ENCODE measurements around the gene SSX2IP.
"Not testable (repeated sequence)": the region's sequence is repeated elsewhere in the genome, so short reads cannot be mapped to it uniquely, and the experiment has no call there.

SSX2IP gene

DNA sequence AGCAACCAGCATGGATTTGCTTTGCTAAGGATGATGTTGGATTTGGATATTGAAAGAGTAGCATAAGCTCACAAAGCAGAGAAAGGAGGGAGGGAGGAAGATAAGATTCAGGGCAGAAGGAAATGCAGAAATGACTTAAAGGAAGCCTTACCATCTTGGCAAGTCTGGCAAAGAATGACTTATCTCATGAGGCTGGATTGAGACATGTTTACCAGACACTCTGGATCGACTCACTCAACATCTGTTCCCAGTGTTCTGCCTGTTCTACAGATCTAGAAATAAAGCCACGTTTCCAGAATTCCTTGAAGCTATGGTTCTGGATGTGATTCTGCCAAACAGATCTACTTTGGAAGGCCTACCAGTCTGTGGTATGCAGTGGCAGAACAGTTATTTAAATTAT lies 77.2 kb downstream of the SSX2IP start:
- DNase-seq, result no peak

GRCh38 chr1:84611796-84612195 lies 78.5 kb downstream of the SSX2IP start:
- no peak for DNase-seq

DNA sequence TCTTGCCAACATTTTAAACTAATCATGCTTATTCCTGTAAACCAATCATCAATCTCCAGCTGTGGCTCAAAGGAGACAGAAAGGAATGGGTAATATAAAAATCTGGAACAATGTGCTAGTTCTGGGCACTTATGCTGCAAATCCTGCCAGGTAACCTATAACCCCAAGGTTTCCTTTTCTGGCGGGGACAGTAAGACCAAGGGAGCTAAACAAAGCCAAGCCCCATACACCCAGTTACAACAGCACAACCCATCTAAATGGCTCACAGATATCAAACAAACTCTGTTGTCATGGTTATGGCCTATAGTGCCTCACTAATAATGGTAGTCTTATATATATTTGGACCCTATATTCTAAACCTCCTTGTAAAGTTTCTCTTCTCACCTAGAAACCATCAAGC lies 79.2 kb downstream of the SSX2IP start:
- DNase-seq, result no peak

DNA sequence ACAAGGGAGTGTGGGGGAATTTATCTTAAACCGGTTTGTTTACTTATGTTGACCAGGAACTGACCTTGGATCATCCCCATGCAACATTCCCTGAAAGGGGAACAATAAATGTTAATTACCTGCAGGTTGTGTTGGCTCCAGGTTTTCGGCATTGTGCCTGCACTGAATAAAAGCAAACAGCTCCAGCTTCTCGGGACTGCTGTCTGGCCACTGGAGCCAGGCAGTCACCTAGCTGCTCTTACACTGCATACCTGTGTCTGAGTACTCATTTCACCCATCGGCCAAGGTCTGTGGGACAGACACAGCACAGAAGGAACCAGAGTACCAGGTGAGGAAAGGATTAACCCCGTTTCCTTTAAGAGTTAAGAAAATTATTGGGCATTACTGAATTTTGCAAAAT lies 83.3 kb downstream of the SSX2IP start:
- no peak for DNase-seq

GRCh38 chr1:84605157-84605556 lies 85.1 kb downstream of the SSX2IP start:
- no peak for DNase-seq

GRCh38 chr1:84603941-84604830 lies 86.1 kb downstream of the SSX2IP start:
- no peak for DNase-seq

- DNase-seq, result no peak
These were observed 87.0 kb downstream of the SSX2IP start for GRCh38 chr1:84603223-84603622.

GRCh38 chr1:84600796-84601195 lies 89.5 kb downstream of the SSX2IP start:
- no peak for DNase-seq

DNA sequence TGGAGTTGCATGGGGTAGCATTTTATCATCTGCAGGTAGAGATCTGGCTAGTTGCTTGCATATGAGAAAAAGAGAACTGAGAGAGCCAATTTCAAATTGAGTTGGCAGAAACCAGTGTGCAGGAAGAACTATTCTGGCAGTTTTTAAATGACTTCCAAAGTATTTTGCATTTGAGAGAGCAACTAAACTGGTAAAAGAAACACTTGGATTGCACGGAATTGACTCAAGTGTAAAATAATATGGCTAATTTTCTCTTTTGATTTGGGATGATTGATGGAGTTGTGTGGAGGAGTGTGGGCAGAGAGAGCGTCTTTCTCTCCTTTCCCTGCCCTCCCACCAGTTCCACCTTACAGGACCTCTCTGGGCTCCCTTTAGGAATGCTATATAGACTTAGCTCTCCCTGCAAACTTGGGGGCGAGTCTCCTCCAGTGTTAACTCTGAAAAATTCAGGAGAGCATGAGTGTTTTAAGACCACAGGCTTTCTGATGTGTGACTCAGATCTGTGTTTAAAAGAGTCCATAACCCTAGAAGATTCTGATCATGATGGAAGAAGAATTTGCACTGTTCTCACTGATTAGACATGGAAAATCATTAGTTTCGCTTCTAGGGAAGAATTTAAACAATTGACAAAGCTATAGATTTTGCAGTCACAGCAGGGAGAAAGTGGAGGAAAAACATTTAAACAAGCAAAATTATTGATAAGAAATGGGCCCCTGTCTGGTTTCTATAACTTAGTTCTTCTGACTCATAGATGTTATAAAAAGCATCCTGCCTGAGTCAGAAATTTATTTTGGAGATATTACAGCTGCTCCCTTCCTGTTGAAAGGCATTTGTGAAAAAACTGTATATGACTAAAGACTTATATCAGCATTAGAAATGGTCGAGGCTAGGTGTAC lies 91.2 kb downstream of the SSX2IP start:
- DNase-seq, result no peak

GRCh38 chr1:84598418-84598817 lies 91.8 kb downstream of the SSX2IP start:
- no peak for DNase-seq

DNA sequence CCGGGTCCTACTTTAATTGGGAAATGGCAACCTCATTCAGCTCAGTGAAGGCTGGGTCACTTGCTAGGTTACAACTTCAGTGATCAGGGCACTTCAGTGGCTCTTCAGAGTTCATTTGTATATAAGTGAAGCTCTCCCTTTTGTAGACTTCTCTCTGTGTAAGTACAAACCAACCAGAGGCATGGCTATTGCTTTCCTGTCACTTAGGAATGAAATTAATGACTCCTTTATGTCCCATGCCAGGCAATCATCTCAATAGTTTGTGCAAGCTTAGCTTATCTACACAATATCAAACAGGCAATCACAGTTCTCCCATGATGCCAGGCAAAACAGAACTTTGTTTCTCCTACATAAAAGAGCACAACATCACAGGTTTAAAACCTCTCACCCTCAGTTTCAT lies 93.2 kb downstream of the SSX2IP start:
- DNase-seq, result no peak

- not testable (repeated sequence) for DNase-seq
These were observed 95.3 kb downstream of the SSX2IP start for GRCh38 chr1:84594959-84595358.

Data from AML-193 (cell line).